Spleen (tissue), 7 donors: ENCODE results near the gene SPTAN1.

ENCODE experiments used
- CTCF ChIP-seq, 11 experiments: fragments of 200-600 bp in 7 of 11; fragments of 450-650 bp in 4 of 11; sonication (generic) in 4 of 11; IDR thresholded peaks in 8 of 11; conservative IDR thresholded peaks in 3 of 11; 1 replicate in 7 of 11; 2 replicates in 4 of 11; pipeline versions ENCODE4 v1.4.0 to v1.8.0; 2016 to 2021; ENCODE audit warnings: antibody characterized with exemption in 11 of 11, inconsistent platforms in 4 of 11, mild to moderate bottlenecking in 1 of 11
- POLR2A ChIP-seq, 3 donors: fragments of 450-650 bp; IDR thresholded peaks; one replicate each; pipeline ENCODE4 v1.5.1; 2017; ENCODE audit warnings: antibody characterized with exemption in 3 of 3, mild to moderate bottlenecking in 1 of 3
- donor health status: DM: no; HTN: no; CAD: no; lungs with moderate emphysema.
- donor health status: DM: no; HTN: no; CAD: no.
- donor health status: DM: no; HTN: no; CAD: no.

GRCh38 chr9:128669786-128670185 lies 117.4 kb downstream of the SPTAN1 start:
- no peak for TF ChIP-seq CTCF (IDR thresholded peaks at IDR 0.05 in 8 of 11, conservative IDR thresholded peaks at IDR 0.05 in 3 of 11)
- no peak for TF ChIP-seq POLR2A (IDR thresholded peaks at IDR 0.05)
